Motor neuron (in vitro differentiated cells): ENCODE measurements around the gene HOXB4. TPM values are rescaled to one million over a fixed set of nuclear protein-coding genes. Genes with fewer than 3 reads are reported as not detected.

ENCODE experiments used
- ATAC-seq, 8 experiments: fragments of 200-7000 bp; cut with Tn5 transposase; replicated peaks in 6 of 8; 2 replicates each; pipeline ENCODE4 v1.8.0; 2021; ENCODE audit warnings: mild to moderate bottlenecking in 8 of 8, moderate library complexity in 8 of 8
- H3K27ac ChIP-seq, 2 donors: fragments of 250-450 bp; sonication (Bioruptor Pico); 2 replicates each; pipeline ENCODE4 v1.9.0; 2021; ENCODE audit warnings: antibody characterized with exemption in 2 of 2, mild to moderate bottlenecking in 2 of 2, moderate library complexity in 1 of 2
- H3K4me1 ChIP-seq, 2 donors: fragments of 250-450 bp; sonication (Bioruptor Pico); replicated peaks in 1 of 2; 2 replicates each; pipeline ENCODE4 v1.6.1; 2021; ENCODE audit warnings: antibody characterized with exemption in 2 of 2, mild to moderate bottlenecking in 2 of 2, moderate library complexity in 1 of 2
- H3K4me3 ChIP-seq, 5 donors: fragments of 250-450 bp; sonication (Bioruptor Pico); 2 replicates each; pipeline ENCODE4 v1.9.0; 2021; ENCODE audit warnings: antibody characterized with exemption in 5 of 5, mild to moderate bottlenecking in 5 of 5, moderate library complexity in 4 of 5
- WGBS, 10 experiments: fragments of 450-650 bp; shearing (Covaris generic); methylation state at CpG; one replicate each; pipeline ENCODE4 v1.0.0; 2022; 5-methylcytosine and 5-hydroxymethylcytosine counted together
- in situ Hi-C, 9 experiments: fragments of 400-800 bp; cut with MboI; loops; one replicate each; pipeline ENCODE4 v1.15.0; 2021; ENCODE audit warnings: low sequenced_read_pairs in 9 of 9, low pct_unique_long_range_greater_than_20kb in 2 of 9; ENCODE audit not compliant: unreplicated experiment in 9 of 9
- total RNA-seq, 8 experiments: library from RNA; unstranded; fragments of 300-600 nt; gene quantifications; 2 replicates each; pipeline versions ENCODE4 v1.2.3 to v1.2.4, GENCODE V29; 2022

Gene HOXB4
- total RNA-seq, 8 experiments from 2014 or later: 8.8 to 32.0 (median 14.1) TPM

DNA sequence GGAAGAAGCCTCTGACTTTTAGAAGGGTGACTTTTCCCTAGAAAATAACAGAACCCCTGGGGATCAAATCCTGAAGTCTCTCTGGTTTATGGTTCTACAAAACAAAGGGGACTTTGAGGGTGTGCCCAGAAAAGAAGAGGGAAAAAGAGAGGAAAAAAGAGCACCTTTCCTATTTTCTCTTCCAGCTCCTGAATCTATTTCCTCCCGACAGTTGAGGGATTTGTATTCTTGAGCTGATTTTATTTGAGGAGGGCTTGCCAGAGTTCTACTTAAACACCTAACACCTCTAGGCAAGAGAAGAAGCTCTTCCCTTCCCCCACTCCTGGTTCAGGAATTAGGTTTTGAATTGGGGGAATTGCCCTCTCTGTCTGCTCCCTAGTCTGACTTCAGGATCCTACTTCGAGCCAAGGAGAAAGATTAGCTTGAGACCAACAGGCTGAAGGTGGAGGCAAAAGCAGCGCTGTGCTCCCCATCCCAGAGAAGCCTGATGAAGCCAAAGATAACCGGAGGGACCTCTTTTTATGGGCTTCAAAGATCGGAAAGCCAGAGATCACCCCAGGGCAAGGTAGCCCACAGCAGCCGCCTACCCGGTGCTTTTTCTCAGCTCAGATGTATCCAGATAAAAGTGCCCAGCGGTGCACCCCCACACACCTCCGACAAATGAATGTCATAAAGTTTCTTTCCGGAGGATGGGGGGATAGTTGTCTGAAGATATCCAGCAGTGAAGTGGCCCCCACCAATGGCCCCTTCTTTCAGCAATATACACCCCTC is 11.1 kb upstream of the HOXB4 start:
- Histone ChIP-seq H3K4me3 (peak overlapping the region; percentile 62 to 91 (median 83)), H3K27ac (peak overlapping the region; percentile 90 to 96), H3K4me1 (peaks cover 12 to 56% of the 10 kb centered on the region in 2 donors)
- in situ Hi-C loops: no loop called here
- no peak for ATAC-seq
- WGBS, 10 experiments: 0 to 86% (median 18%) methylated on average over 1 to 8 of the region's 10 CpGs

GRCh38 chr17:48588528-48588927 is 10.4 kb upstream of the HOXB4 start:
- Histone ChIP-seq H3K4me3 (peak overlapping the region; percentile 62 to 91 (median 83)), H3K27ac (peak overlapping the region; percentile 90 to 96), H3K4me1 (peaks cover 19 to 60% of the 10 kb centered on the region in 2 donors)
- no peak for ATAC-seq
- WGBS, 10 experiments: 0 to 30% (median 17%) methylated on average over 1 to 2 of the region's 2 CpGs; no CpG with 5 or more reads in 3 of the 10 experiments
- in situ Hi-C loops: no loop called here

GRCh38 chr17:48588074-48588415 is 9.9 kb upstream of the HOXB4 start:
- ATAC-seq: no peak
- in situ Hi-C loops: no loop called here
- Histone ChIP-seq H3K4me3 (peak overlapping the region; percentile 62 to 91 (median 83)), H3K4me1 (peaks cover 24 to 64% of the 10 kb centered on the region in 2 donors), H3K27ac (peak overlapping the region; percentile 90 to 96)
- 0 to 100% methylated on average over 1 to 2 of the region's 2 CpGs; no CpG with 5 or more reads in 8 of the 10 experiments for WGBS, 10 experiments

DNA sequence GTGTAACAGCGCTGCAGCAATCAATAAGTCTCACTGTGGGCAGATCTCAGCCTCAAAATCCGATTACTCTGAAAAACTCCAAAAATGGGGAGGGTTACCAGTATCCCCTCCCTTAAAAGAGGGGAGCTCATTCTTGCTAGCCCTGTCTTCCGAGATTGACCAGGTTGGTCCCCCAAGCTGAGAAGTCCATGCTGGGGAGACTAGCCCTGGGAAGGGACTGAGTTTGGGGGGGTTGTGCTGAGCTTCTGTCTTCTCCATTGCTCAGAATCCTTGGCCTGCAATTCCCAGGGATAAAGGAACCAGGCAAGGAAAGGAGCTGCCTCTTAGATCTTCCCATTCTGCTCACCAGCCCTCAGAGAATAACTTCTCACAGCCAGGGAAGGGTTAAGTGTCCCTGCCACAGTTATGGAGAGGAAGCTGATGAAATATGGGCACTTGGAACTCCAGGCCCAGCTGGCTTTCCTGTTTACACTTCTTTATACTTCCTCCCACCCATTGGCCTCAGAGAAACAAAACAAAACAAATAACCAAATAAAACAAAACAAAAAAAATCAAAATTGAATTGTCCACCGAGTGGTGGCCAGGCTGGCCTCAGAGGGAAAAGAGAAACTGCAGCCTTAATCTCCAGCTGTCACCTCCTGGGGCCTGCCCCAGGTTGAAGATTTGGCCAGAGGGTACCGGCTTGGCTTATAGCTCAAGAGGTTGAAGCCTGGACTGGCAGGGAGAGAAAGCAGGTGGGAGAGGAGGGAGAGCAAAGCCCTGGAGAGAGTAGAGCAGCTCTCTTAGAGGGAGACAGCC is 9.3 kb upstream of the HOXB4 start:
- ATAC-seq: peak in 4 of 8 experiments; percentile 4 to 22 (median 7)
- H3K4me1 ChIP-seq: peaks cover 30 to 69% of the 10 kb centered on the region in 2 donors
- H3K4me3 ChIP-seq: peak overlapping the region; percentile 62 to 91 (median 83)
- 0 to 67% (median 10%) methylated on average over 1 to 4 of the region's 5 CpGs; no CpG with 5 or more reads in 3 of the 10 experiments for WGBS, 10 experiments
- in situ Hi-C loops: no loop called here
- peak overlapping the region; percentile 90 to 96 for H3K27ac ChIP-seq

- ATAC-seq: peak in 6 of 8 experiments; percentile 4 to 48 (median 35)
- peaks cover 32 to 69% of the 10 kb centered on the region in 2 donors for H3K4me1 ChIP-seq
- H3K4me3 ChIP-seq: peak overlapping the region; percentile 62 to 91 (median 83)
- peak overlapping the region; percentile 90 to 96 for H3K27ac ChIP-seq
- in situ Hi-C loops: no loop called here
- WGBS, 10 experiments: 0 to 90% (median 5%) methylated on average over 2 to 21 of the region's 34 CpGs; no CpG with 5 or more reads in 1 of the 10 experiments
These were observed 8.5 kb upstream of the HOXB4 start for GRCh38 chr17:48586355-48587258.

- Histone ChIP-seq H3K27ac (peak overlapping the region in 1 of 2 donors; percentile 96), H3K4me1 (peaks cover 35 to 50% of the 10 kb centered on the region in 2 donors), H3K4me3 (peak overlapping the region; percentile 62 to 91 (median 83))
- ATAC-seq: peak in 3 of 8 experiments; percentile 0 to 3 (median 1)
- in situ Hi-C loops: no loop called here
- 0 to 50% (median 0%) methylated on average over 1 to 2 of the region's 2 CpGs; no CpG with 5 or more reads in 6 of the 10 experiments for WGBS, 10 experiments
These were observed 6.1 kb upstream of the HOXB4 start for GRCh38 chr17:48584223-48584741.

DNA sequence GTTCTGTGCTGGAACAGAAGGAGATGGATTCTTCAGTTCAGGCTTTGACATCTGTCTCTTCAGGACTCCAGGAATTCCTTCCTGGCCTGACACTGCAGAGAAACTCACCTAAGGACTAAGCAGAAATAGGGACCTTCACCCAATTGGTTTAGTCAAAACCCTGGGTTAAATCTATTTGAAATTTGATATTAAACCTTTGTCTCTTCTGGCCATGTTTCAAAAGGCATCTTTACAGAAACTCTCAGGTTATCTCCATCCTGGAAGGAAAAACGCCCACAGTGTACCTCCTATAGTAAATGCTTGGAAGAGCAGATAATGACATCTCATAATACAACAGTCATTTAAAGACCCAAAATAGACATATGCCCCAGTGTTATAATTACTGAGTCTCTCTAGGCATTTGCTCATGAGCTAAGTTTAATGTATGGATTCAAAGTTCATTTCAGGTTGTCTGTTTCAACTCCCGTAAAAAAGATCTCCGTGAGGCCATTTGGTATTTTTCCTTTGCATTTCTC is 5.6 kb upstream of the HOXB4 start:
- in situ Hi-C loops: no loop called here
- 0 to 87% (median 29%) methylated on average over 1 to 3 of the region's 3 CpGs; no CpG with 5 or more reads in 2 of the 10 experiments for WGBS, 10 experiments
- peaks cover 35 to 44% of the 10 kb centered on the region in 2 donors for H3K4me1 ChIP-seq

DNA sequence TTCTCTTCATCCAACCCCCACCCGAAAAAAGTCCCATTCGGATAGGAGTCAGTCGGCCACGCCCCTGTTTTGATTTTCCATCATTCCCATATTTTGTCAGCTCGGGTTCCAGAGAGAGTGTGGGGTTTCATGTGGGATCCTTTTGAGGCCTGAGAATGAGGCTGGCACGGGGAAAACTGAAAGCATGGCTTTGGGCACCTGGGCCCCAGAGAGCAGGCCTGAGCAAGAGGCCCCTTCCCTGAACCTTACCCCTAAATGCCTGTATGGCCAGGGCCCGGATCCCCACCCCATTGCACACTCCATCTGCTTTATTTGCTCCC is 4.6 kb upstream of the HOXB4 start:
- H3K27ac ChIP-seq: peak overlapping the region; percentile 94 to 97
- in situ Hi-C loops: no loop called here
- H3K4me1 ChIP-seq: peaks cover 34 to 35% of the 10 kb centered on the region in 2 donors

More for the DNA sequence above, 5.6 kb upstream of the HOXB4 start:
- no peak for ATAC-seq
- Histone ChIP-seq H3K27ac (peak overlapping the region in 1 of 2 donors; percentile 97), H3K4me3 (peak overlapping the region; percentile 62 to 91 (median 83))

DNA sequence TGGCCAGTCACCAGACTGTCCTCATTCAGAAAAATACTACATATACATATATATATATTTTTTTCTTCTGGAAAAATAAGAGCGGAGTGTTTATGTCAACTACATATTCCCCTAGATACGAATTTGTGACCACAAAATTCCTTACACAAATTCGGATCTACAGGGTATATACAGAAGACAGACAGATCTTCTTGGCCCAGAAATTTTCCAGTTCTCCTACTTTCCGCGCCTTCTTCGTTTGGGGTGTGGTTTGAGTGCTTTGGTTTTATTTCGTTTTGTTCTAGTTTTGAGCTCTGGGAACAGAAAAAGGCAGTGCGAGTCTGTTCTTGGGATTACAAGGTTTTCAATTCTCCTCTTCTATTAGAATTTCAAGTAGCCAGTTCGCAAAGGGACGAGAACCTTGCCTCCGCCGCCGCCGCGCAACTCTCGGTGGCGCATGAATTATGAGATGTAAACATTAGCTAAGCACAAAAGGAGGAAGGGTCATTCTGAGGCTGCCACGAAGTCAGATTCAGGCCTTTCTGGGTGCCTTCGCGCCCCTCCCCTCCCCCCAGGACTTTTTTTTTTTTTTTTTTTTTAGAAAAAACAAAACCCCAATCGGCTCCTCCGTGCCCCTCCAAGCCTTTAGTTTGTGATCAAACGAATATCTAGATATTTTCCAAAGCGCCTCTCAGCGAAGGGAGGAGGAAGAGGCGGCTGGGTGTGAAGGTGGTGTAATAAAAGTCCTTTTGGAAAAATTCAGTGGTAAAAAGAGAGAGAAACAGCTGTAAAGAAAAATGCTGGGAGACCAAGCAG is 1.8 kb upstream of the HOXB4 start:
- in situ Hi-C loops: no loop called here
- Histone ChIP-seq H3K4me3 (peak overlapping the region; percentile 67 to 91 (median 83)), H3K27ac (peak overlapping the region; percentile 94 to 97), H3K4me1 (peaks cover 31 to 53% of the 10 kb centered on the region in 2 donors)
- 0 to 73% (median 2%) methylated on average over 1 to 24 of the region's 26 CpGs for WGBS, 10 experiments
- ATAC-seq: peak in 4 of 8 experiments; percentile 5 to 23 (median 16)

More for the DNA sequence above, 4.6 kb upstream of the HOXB4 start:
- WGBS, 10 experiments: 0 to 100% (median 0%) methylated on average over 1 to 6 of the region's 7 CpGs; no CpG with 5 or more reads in 3 of the 10 experiments
- no peak for ATAC-seq
- H3K4me3 ChIP-seq: peak overlapping the region; percentile 67 to 91 (median 83)

DNA sequence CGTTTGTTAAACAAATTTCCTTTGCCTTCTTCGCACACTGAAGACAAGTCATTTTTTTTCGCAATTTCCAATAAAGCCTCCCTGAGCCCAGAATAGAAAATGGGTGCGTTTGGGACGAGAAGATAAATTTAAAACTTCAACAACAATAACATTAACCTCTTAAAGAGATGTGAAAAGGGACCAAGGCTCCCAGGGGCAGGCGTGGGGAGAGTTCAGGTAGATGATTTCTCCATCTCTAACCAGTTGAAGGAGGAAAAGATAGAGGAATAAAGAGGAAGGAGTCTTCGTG is 1.3 kb upstream of the HOXB4 start:
- peak overlapping the region; percentile 67 to 91 (median 83) for H3K4me3 ChIP-seq

DNA sequence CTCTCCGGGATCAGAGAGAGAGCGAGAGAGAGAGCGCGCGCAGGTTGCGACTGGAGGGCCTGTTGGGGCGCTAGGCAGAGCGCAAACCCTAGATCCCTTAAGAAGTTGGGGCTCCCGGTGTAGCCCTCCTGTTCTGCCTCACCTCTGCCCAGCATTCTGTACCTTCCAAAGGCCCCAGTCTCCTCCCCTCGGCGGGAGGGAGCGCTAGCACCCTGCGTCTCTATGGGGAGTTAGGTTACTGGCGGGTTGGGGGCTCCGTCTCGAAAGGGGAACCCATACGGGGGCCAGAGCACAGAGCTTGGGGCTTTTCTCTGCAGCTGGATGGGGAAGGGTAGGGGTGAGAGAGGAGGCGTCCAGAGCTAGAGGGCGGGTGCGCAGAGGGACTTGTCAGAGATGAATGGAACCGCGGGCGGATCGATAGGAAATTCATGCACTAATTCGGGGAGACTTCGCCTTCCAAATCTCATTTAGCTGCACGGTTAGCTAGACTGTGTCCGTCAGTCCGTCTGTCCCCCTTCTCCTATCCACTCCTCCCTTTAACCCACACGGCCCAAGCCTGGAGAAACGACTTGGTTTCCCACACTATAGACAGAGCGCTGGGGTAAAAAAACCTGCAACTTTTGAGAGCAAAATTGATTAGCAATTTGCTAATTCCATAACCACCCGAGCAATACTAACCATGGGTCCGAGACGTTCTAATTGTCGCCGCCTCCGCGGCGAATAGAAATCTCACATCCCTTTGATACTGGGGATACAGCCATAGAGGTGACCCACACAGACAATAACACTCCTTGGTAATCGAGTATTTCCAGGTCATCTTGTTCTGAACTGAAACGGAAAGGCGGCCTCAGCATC is 693 bp upstream of the HOXB4 start:
- in situ Hi-C loops: no loop called here
- 0 to 62% (median 0%) methylated on average over 2 to 22 of the region's 43 CpGs; no CpG with 5 or more reads in 1 of the 10 experiments for WGBS, 10 experiments
- H3K4me3 ChIP-seq: peak overlapping the region; percentile 67 to 91 (median 83)
- H3K4me1 ChIP-seq: peaks cover 23 to 50% of the 10 kb centered on the region in 2 donors
- H3K27ac ChIP-seq: peak overlapping the region; percentile 94 to 97
- peak in 6 of 8 experiments; percentile 4 to 50 (median 33) for ATAC-seq

More for the DNA sequence above, 1.3 kb upstream of the HOXB4 start:
- Histone ChIP-seq H3K4me1 (peaks cover 29 to 55% of the 10 kb centered on the region in 2 donors), H3K27ac (peak overlapping the region; percentile 94 to 97)
- in situ Hi-C loops: no loop called here
- WGBS, 10 experiments: 0 to 81% (median 6%) methylated on average over 3 to 7 of the region's 7 CpGs; no CpG with 5 or more reads in 1 of the 10 experiments
- ATAC-seq: no peak
